Measurements from ENCODE around the gene SNAP29.
"Not testable (repeated sequence)": the region's sequence is repeated elsewhere in the genome, so short reads cannot be mapped to it uniquely, and the experiment has no call there.

The SNAP29 gene

DNA sequence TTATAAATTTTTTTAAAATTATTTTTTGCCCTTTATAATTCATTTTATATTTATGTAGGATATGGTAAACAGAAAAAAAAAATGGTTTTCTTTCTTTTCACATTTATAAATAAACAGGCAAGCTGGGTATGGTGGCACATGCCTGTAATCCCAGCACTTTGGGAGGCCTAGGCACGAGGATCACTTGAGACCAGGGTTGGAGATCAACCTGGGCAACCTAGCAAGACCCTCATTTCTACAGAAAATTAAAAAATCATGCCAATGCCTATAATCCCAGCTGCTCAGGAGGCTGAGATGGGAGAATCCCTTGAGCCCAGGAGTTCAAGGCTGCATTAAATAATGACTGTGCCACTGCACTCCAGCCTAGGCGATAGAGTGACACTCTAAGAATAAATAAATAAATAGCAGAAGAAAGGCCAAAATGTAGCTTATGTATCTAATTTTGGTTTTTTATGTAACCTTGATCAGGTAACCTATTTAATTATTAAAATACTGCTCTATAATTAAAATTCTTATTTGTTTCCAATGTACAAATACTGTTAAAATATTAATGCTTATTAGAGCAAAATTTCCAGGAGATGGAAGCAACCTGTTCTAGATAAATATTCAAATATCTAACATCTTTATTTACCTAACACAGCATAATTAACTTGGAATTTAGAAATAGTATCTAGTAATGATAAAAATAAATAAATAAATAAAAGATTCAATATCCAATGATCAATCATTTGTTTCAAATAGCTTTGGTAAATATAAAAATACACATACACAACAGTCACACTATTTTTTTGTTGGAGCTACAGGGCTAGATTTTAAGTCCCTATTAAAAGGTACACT lies 21.6 kb upstream of the SNAP29 start:
- ChIA-PET POLR2A (no interaction called here), CTCF (interaction anchor here (2.3 kb wide), 1 partner anchor 33 kb away, joined by 9 read pairs; no protein-coding TSS in a partner anchor)
- H3K4me3 ChIP-seq (ENCODE audit: low read depth, low read length) = no peak overlapping the region
- H3K9me3 ChIP-seq (ENCODE audit: control insufficient read depth, insufficient read depth, low read depth, low read length) = no peaks in the 10 kb centered on the region
- H3K36me3 ChIP-seq (ENCODE audit: control insufficient read depth in 2 of 2, insufficient read depth in 1 of 2, low read length in 2 of 2) = peaks cover 0 to 25% of the 10 kb centered on the region in 2 experiments; a peak in 2 of 3 replicates
- no peaks in the 10 kb centered on the region for H3K4me1 ChIP-seq (ENCODE audit: control insufficient read depth, insufficient read depth, low read length)
- no peak overlapping the region for H3K27ac ChIP-seq (ENCODE audit: extremely low read depth, low read depth, low read length)
- TF ChIP-seq HOXA7 (CRISPR knock-in tag; IDR thresholded peaks at IDR 0.05; ENCODE audit: borderline replicate concordance) = no peak
- TF ChIP-seq, protein P1, sequence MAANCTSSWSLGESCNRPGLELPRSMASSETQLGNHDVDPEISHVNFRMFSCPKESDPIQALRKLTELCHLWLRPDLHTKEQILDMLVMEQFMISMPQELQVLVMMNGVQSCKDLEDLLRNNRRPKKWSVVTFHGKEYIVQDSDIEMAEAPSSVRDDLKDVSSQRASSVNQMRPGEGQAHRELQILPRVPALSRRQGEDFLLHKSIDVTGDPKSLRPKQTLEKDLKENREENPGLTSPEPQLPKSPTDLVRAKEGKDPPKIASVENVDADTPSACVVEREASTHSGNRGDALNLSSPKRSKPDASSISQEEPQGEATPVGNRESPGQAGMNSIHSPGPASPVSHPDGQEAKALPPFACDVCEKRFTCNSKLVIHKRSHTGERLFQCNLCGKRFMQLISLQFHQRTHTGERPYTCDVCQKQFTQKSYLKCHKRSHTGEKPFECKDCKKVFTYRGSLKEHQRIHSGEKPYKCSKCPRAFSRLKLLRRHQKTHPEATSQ (tag by site-specific recombination; IDR thresholded peaks at IDR 0.05) = no peak
- TF ChIP-seq, protein P2, sequence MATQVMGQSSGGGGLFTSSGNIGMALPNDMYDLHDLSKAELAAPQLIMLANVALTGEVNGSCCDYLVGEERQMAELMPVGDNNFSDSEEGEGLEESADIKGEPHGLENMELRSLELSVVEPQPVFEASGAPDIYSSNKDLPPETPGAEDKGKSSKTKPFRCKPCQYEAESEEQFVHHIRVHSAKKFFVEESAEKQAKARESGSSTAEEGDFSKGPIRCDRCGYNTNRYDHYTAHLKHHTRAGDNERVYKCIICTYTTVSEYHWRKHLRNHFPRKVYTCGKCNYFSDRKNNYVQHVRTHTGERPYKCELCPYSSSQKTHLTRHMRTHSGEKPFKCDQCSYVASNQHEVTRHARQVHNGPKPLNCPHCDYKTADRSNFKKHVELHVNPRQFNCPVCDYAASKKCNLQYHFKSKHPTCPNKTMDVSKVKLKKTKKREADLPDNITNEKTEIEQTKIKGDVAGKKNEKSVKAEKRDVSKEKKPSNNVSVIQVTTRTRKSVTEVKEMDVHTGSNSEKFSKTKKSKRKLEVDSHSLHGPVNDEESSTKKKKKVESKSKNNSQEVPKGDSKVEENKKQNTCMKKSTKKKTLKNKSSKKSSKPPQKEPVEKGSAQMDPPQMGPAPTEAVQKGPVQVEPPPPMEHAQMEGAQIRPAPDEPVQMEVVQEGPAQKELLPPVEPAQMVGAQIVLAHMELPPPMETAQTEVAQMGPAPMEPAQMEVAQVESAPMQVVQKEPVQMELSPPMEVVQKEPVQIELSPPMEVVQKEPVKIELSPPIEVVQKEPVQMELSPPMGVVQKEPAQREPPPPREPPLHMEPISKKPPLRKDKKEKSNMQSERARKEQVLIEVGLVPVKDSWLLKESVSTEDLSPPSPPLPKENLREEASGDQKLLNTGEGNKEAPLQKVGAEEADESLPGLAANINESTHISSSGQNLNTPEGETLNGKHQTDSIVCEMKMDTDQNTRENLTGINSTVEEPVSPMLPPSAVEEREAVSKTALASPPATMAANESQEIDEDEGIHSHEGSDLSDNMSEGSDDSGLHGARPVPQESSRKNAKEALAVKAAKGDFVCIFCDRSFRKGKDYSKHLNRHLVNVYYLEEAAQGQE (tag by site-specific recombination; IDR thresholded peaks at IDR 0.05) = no peak
- TF ChIP-seq ZNF792 (tag by site-specific recombination; IDR thresholded peaks at IDR 0.05) = no peak
- TF ChIP-seq, protein P3, sequence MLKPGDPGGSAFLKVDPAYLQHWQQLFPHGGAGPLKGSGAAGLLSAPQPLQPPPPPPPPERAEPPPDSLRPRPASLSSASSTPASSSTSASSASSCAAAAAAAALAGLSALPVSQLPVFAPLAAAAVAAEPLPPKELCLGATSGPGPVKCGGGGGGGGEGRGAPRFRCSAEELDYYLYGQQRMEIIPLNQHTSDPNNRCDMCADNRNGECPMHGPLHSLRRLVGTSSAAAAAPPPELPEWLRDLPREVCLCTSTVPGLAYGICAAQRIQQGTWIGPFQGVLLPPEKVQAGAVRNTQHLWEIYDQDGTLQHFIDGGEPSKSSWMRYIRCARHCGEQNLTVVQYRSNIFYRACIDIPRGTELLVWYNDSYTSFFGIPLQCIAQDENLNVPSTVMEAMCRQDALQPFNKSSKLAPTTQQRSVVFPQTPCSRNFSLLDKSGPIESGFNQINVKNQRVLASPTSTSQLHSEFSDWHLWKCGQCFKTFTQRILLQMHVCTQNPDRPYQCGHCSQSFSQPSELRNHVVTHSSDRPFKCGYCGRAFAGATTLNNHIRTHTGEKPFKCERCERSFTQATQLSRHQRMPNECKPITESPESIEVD (tag by site-specific recombination; IDR thresholded peaks at IDR 0.05) = no peak
- TF ChIP-seq HOXD13 (CRISPR knock-in tag; IDR thresholded peaks at IDR 0.05; ENCODE audit: borderline replicate concordance) = no peak
- TF ChIP-seq ZBTB7A (tag by site-specific recombination; IDR thresholded peaks at IDR 0.05; ENCODE audit: low read depth) = no peak
- no peak for TF ChIP-seq ZNF157 (tag by site-specific recombination; IDR thresholded peaks at IDR 0.05)
- TF ChIP-seq, protein P4, sequence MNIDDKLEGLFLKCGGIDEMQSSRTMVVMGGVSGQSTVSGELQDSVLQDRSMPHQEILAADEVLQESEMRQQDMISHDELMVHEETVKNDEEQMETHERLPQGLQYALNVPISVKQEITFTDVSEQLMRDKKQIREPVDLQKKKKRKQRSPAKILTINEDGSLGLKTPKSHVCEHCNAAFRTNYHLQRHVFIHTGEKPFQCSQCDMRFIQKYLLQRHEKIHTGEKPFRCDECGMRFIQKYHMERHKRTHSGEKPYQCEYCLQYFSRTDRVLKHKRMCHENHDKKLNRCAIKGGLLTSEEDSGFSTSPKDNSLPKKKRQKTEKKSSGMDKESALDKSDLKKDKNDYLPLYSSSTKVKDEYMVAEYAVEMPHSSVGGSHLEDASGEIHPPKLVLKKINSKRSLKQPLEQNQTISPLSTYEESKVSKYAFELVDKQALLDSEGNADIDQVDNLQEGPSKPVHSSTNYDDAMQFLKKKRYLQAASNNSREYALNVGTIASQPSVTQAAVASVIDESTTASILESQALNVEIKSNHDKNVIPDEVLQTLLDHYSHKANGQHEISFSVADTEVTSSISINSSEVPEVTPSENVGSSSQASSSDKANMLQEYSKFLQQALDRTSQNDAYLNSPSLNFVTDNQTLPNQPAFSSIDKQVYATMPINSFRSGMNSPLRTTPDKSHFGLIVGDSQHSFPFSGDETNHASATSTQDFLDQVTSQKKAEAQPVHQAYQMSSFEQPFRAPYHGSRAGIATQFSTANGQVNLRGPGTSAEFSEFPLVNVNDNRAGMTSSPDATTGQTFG (tag by site-specific recombination; IDR thresholded peaks at IDR 0.05; ENCODE audit: borderline replicate concordance) = no peak
- TF ChIP-seq ZNF155 (tag by site-specific recombination; IDR thresholded peaks at IDR 0.05) = no peak

DNA sequence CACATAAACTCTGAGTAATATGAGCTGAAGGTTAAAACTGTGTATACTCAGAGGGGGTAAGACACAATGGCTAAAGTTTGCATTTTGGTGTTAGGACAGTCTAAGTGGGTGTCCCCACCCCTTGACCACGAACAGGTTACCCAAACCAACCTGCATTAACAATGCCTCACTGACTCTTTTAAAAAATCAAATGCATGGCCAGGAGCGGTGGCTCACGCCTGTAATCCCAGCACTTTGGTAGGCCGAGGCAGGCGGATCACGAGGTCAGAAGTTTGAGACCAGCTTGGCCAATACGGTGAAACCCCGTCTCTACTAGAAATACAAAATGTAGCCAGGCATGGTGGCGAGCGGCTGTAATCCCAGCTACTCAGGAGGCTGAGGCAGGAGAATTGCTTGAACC lies 19.5 kb upstream of the SNAP29 start:
- H3K27ac ChIP-seq (ENCODE audit: extremely low read depth, low read depth, low read length); H3K36me3 ChIP-seq (ENCODE audit: control insufficient read depth in 2 of 2, insufficient read depth in 1 of 2, low read length in 2 of 2); POLR2A ChIA-PET; H3K4me1 ChIP-seq (ENCODE audit: control insufficient read depth, insufficient read depth, low read length); H3K4me3 ChIP-seq (ENCODE audit: low read depth, low read length); H3K9me3 ChIP-seq (ENCODE audit: control insufficient read depth, insufficient read depth, low read depth, low read length): not testable (repeated sequence)
- CTCF ChIA-PET = interaction anchor here (1.0 to 2.3 kb wide), 3 partner anchors 35 to 55 kb away, joined by 3 to 9 read pairs (median 4); no protein-coding TSS in a partner anchor
